ENCODE results near the gene GALNT10. TPM values are rescaled to one million over a fixed set of nuclear protein-coding genes. Genes with fewer than 3 reads are reported as not detected.

Gene GALNT10
- total and polyA plus RNA-seq, 2 experiments from 2014 or later, result 43.0 to 45.9 TPM

GRCh38 chr5:154251529-154251928, 61.0 kb downstream of the GALNT10 start:
- H2AFZ ChIP-seq, result no peak overlapping the region
- H3K79me2 ChIP-seq, result peaks cover 2% of the 10 kb centered on the region
- no peaks in the 10 kb centered on the region for H4K20me1 ChIP-seq (ENCODE audit: insufficient read depth, poor library complexity, severe bottlenecking)
- H3K4me2 ChIP-seq, result no peak overlapping the region
- H3K9me2 ChIP-seq (replicated peaks; ENCODE audit: insufficient read depth), result no peaks in the 10 kb centered on the region
- no peaks in the 10 kb centered on the region for H3K36me3 ChIP-seq (replicated peaks; ENCODE audit: insufficient read depth, low read depth)
- H3K4me3 ChIP-seq, result no peak overlapping the region
- no peak for TF ChIP-seq CTCF (IDR thresholded peaks at IDR 0.05; ENCODE audit: poor library complexity)
- H3K4me1 ChIP-seq (ENCODE audit: insufficient read depth), result no peaks in the 10 kb centered on the region
- H3K9me3 ChIP-seq (ENCODE audit: low read depth), result no peaks in the 10 kb centered on the region
- DNase-seq (ENCODE audit: low spot score), result no peak
- H3K27ac ChIP-seq, result no peak overlapping the region
- H3K27me3 ChIP-seq, result no peaks in the 10 kb centered on the region

GRCh38 chr5:154253807-154254206, 63.3 kb downstream of the GALNT10 start:
- no peak for TF ChIP-seq CTCF (IDR thresholded peaks at IDR 0.05; ENCODE audit: poor library complexity)
- no peak for TF ChIP-seq EZH2 (IDR thresholded peaks at IDR 0.05; ENCODE audit: borderline replicate concordance)
- no peak for TF ChIP-seq EZH2phosphoT487 (IDR thresholded peaks at IDR 0.05; ENCODE audit: low read depth, severe bottlenecking, unreplicated experiment)
- no peaks in the 10 kb centered on the region for H4K20me1 ChIP-seq (ENCODE audit: insufficient read depth, poor library complexity, severe bottlenecking)
- no peaks in the 10 kb centered on the region for H3K9me3 ChIP-seq (ENCODE audit: low read depth)
- peaks cover 10% of the 10 kb centered on the region for H3K4me1 ChIP-seq (ENCODE audit: insufficient read depth)
- no peak overlapping the region for H3K27ac ChIP-seq
- H3K4me2 ChIP-seq, result no peak overlapping the region
- H3K36me3 ChIP-seq (replicated peaks; ENCODE audit: insufficient read depth, low read depth), result no peaks in the 10 kb centered on the region
- H3K79me2 ChIP-seq, result peaks cover 2% of the 10 kb centered on the region
- DNase-seq (ENCODE audit: low spot score), result no peak
- no peaks in the 10 kb centered on the region for H3K9me2 ChIP-seq (replicated peaks; ENCODE audit: insufficient read depth)
- no peaks in the 10 kb centered on the region for H3K27me3 ChIP-seq
- H2AFZ ChIP-seq, result no peak overlapping the region
- WGBS (ENCODE audit: low lambda C conversion rate, missing lambda C conversion rate), result 100% methylated on average over 2 of the region's 2 CpGs
- H3K4me3 ChIP-seq, result no peak overlapping the region

- H3K27ac ChIP-seq, result peak overlapping the region; percentile 40
- H3K36me3 ChIP-seq (replicated peaks; ENCODE audit: insufficient read depth, low read depth), result no peaks in the 10 kb centered on the region
- H2AFZ ChIP-seq, result no peak overlapping the region
- H3K4me2 ChIP-seq, result no peak overlapping the region
- TF ChIP-seq EZH2 (IDR thresholded peaks at IDR 0.05; ENCODE audit: borderline replicate concordance) (no peak), EZH2phosphoT487 (IDR thresholded peaks at IDR 0.05; ENCODE audit: low read depth, severe bottlenecking, unreplicated experiment) (no peak), CTCF (IDR thresholded peaks at IDR 0.05; ENCODE audit: poor library complexity) (no peak)
- no peaks in the 10 kb centered on the region for H3K27me3 ChIP-seq
- H4K20me1 ChIP-seq (ENCODE audit: insufficient read depth, poor library complexity, severe bottlenecking), result no peaks in the 10 kb centered on the region
- DNase-seq (ENCODE audit: low spot score), result no peak
- H3K4me3 ChIP-seq, result no peak overlapping the region
- WGBS (ENCODE audit: low lambda C conversion rate, missing lambda C conversion rate), result 32% methylated on average over 2 of the region's 2 CpGs
- peaks cover 10% of the 10 kb centered on the region for H3K4me1 ChIP-seq (ENCODE audit: insufficient read depth)
- no peaks in the 10 kb centered on the region for H3K9me2 ChIP-seq (replicated peaks; ENCODE audit: insufficient read depth)
- no peaks in the 10 kb centered on the region for H3K9me3 ChIP-seq (ENCODE audit: low read depth)
- H3K79me2 ChIP-seq, result peaks cover 2% of the 10 kb centered on the region
Observed at GRCh38 chr5:154254896-154255295, 64.4 kb downstream of the GALNT10 start.

- 84% methylated on average over 2 of the region's 2 CpGs for WGBS (ENCODE audit: low lambda C conversion rate, missing lambda C conversion rate)
- no peak overlapping the region for H3K4me3 ChIP-seq
- peak overlapping the region; percentile 45 for H3K27ac ChIP-seq
- peaks cover 15% of the 10 kb centered on the region for H3K4me1 ChIP-seq (ENCODE audit: insufficient read depth)
- TF ChIP-seq CTCF (IDR thresholded peaks at IDR 0.05; ENCODE audit: poor library complexity) (no peak), EZH2 (IDR thresholded peaks at IDR 0.05; ENCODE audit: borderline replicate concordance) (no peak), EZH2phosphoT487 (IDR thresholded peaks at IDR 0.05; ENCODE audit: low read depth, severe bottlenecking, unreplicated experiment) (no peak)
- H3K79me2 ChIP-seq, result peaks cover 2% of the 10 kb centered on the region
- H3K9me2 ChIP-seq (replicated peaks; ENCODE audit: insufficient read depth), result no peaks in the 10 kb centered on the region
- H3K36me3 ChIP-seq (replicated peaks; ENCODE audit: insufficient read depth, low read depth), result no peaks in the 10 kb centered on the region
- no peaks in the 10 kb centered on the region for H4K20me1 ChIP-seq (ENCODE audit: insufficient read depth, poor library complexity, severe bottlenecking)
- H2AFZ ChIP-seq, result no peak overlapping the region
- no peaks in the 10 kb centered on the region for H3K27me3 ChIP-seq
- no peak overlapping the region for H3K4me2 ChIP-seq
- no peaks in the 10 kb centered on the region for H3K9me3 ChIP-seq (ENCODE audit: low read depth)
- no peak for DNase-seq (ENCODE audit: low spot score)
Observed at GRCh38 chr5:154257046-154257445, 66.5 kb downstream of the GALNT10 start.
